SH-SY5Y (cell line): ENCODE results near the gene RNF115.

ENCODE experiments used
- GATA2 ChIP-seq: IDR thresholded peaks from 2 replicates; pipeline ENCODE4 v1.6.1; 2011; ENCODE audit warnings: mild to moderate bottlenecking, low read depth, low read length
- GATA3 ChIP-seq: IDR thresholded peaks from 2 replicates; pipeline ENCODE4 v1.6.1; 2011; ENCODE audit warnings: low read depth, mild to moderate bottlenecking, low read length, moderate library complexity

DNA sequence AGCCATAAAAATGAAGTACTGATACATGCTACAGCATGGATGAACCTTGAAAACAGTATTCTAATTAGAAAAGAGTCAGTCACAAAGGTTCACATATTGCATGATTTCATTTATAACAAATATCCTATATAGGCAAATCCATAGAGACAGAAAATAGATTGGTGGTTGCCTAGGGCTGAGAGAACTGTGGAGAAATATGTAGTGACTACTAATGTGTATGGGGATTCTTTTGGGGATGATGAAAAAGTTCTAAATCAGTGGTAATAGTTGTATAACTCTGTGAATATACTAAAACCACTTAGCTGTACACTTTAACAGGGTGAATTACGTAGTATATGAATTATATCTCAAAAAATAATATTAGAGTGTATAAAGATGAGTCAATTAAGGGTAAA lies 45.8 kb downstream of the RNF115 start:
- TF ChIP-seq GATA2 (no peak), GATA3 (no peak)
